ENCODE results near the gene NPRL2. TPM values are rescaled to one million over a fixed set of nuclear protein-coding genes. Genes with fewer than 3 reads are reported as not detected.
A peak's percentile ranks its signal among the peaks of the same experiment; 100 is the strongest.

Gene NPRL2
- total RNA-seq, 1 donor from 2014 or later: 18.0 TPM

DNA sequence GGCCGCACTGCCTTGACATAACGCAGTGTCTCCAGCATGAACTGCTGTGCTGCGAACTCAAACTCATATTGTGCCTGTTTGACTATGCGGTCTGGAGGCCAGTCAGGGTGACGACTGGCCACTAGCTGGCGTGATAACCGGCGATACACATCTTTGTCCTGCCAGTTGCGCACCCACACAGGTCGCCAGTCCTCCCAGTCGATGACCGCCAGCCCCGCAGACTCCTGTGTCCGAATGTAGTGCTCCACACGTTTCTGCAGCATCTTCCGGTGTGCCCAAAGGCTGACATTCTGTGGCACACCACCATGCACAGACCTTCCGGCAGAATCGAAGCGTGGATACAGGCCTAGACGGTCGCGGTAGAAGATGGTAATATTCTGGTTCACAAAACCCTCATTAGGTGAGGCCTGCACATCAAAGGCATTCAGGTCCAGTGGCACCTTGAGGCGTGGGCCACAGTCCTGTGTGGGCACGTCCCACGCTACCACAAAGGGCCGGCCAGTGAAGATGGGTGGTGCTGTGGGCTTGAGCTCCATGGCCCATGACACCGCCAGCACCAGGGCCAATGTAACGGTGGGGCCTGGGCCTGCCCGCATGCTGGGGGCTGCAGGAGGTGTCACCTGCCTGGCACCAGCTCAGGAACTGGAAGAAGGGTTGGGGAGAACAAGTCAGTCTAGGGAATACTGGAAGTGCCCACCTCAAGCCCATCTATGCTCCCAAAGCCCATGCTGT lies 30.5 kb downstream of the NPRL2 start:
- Histone ChIP-seq H3K4me3 (ENCODE audit: low read depth, low read length) (peak overlapping the region; percentile 81), H3K36me3 (ENCODE audit: control insufficient read depth, insufficient read depth, low read length) (peaks cover 3% of the 10 kb centered on the region), H3K27me3 (ENCODE audit: control insufficient read depth, insufficient read depth, low read length) (no peaks in the 10 kb centered on the region)
- TF ChIP-seq, protein P1, sequence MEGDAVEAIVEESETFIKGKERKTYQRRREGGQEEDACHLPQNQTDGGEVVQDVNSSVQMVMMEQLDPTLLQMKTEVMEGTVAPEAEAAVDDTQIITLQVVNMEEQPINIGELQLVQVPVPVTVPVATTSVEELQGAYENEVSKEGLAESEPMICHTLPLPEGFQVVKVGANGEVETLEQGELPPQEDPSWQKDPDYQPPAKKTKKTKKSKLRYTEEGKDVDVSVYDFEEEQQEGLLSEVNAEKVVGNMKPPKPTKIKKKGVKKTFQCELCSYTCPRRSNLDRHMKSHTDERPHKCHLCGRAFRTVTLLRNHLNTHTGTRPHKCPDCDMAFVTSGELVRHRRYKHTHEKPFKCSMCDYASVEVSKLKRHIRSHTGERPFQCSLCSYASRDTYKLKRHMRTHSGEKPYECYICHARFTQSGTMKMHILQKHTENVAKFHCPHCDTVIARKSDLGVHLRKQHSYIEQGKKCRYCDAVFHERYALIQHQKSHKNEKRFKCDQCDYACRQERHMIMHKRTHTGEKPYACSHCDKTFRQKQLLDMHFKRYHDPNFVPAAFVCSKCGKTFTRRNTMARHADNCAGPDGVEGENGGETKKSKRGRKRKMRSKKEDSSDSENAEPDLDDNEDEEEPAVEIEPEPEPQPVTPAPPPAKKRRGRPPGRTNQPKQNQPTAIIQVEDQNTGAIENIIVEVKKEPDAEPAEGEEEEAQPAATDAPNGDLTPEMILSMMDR (IDR thresholded peaks at IDR 0.05; ENCODE audit: insufficient read depth, low read length, poor library complexity, severe bottlenecking): no peak
- DNase-seq (ENCODE audit: low read depth): no peak

DNA sequence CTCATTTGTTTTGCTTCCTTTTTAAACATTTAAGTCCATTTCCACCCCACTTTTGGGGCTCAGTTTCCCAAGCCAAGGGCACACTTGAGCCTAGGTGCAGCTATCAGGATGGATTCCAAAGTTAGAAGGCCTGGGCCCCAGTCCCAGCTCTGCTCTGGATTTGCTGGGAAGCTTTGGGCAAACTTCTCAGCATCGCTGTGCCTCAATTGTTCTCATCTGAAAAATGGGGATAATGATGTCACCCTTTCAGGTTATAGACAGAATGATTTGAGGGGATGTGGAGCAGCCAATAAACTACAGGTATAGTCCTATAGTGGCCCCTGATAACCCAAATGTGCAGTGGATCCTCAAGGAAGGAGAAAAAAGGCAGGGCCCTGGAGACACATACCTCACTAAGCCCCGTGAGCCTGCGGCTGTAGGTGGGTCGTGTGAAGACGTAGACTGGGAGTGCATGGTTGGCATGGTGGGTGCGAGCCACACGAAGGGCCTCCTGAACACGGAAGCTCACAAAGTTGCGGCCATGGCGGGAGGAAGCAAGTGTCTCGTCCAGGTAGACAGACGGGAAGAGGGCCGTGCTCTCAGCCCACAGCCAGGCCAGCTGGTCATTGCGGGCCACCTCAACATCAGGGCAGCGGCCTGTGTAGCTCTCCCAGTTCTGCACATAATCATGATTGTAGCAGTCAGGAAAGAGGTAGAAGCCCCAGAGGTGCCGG lies 31.2 kb downstream of the NPRL2 start:
- Histone ChIP-seq H3K4me3 (ENCODE audit: low read depth, low read length) (no peak overlapping the region), H3K27me3 (ENCODE audit: control insufficient read depth, insufficient read depth, low read length) (no peaks in the 10 kb centered on the region), H3K36me3 (ENCODE audit: control insufficient read depth, insufficient read depth, low read length) (peaks cover 3% of the 10 kb centered on the region)
- TF ChIP-seq, protein P1 (IDR thresholded peaks at IDR 0.05; ENCODE audit: insufficient read depth, low read length, poor library complexity, severe bottlenecking): no peak
- DNase-seq (ENCODE audit: low read depth): no peak

DNA sequence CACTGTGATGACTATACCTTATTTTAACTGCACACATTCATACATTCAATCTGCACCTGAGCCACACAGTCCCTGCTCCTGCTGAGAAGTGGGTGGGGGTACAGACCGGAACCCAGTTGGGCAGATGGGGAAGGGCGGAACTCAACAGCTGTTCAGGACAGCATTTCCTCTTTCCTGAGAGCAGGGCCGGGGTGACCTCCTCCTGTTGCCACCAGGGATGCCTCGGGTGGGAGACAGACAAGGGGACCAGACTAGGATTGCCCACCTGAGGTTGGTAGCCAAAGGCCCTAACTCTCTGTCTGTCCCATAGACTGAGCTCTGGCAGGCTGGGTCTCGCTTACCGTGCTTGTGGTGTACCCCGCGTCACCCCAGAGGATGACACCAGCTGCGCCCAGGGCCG lies 32.0 kb downstream of the NPRL2 start:
- no peaks in the 10 kb centered on the region for H3K27me3 ChIP-seq (ENCODE audit: control insufficient read depth, insufficient read depth, low read length)
- H3K36me3 ChIP-seq (ENCODE audit: control insufficient read depth, insufficient read depth, low read length): peaks cover 3% of the 10 kb centered on the region
- no peak for DNase-seq (ENCODE audit: low read depth)
- TF ChIP-seq, protein P1 (IDR thresholded peaks at IDR 0.05; ENCODE audit: insufficient read depth, low read length, poor library complexity, severe bottlenecking): no peak
- H3K4me3 ChIP-seq (ENCODE audit: low read depth, low read length): no peak overlapping the region

DNA sequence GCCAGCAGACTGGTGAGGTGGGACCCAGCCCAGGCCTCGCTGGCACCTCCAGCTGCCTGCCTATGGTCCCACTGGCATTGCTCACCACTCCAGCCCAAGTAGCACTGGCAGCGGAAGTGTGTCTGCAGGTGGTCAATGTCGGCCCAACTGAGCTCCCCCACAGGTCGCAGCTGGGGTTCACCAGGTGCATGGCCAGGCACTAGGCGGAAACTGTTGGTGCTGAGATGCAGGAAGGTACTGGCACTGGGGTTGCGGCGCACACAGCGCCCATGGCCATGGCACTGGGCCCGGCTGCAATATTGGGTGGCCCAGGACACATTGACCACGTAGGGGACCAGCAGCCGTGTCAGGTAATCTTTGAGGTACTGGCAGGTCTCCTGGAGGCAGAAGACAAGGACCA lies 32.4 kb downstream of the NPRL2 start:
- no peaks in the 10 kb centered on the region for H3K27me3 ChIP-seq (ENCODE audit: control insufficient read depth, insufficient read depth, low read length)
- no peak for DNase-seq (ENCODE audit: low read depth)
- no peak overlapping the region for H3K4me3 ChIP-seq (ENCODE audit: low read depth, low read length)
- H3K36me3 ChIP-seq (ENCODE audit: control insufficient read depth, insufficient read depth, low read length): peaks cover 3% of the 10 kb centered on the region
- TF ChIP-seq, protein P1 (IDR thresholded peaks at IDR 0.05; ENCODE audit: insufficient read depth, low read length, poor library complexity, severe bottlenecking): no peak

DNA sequence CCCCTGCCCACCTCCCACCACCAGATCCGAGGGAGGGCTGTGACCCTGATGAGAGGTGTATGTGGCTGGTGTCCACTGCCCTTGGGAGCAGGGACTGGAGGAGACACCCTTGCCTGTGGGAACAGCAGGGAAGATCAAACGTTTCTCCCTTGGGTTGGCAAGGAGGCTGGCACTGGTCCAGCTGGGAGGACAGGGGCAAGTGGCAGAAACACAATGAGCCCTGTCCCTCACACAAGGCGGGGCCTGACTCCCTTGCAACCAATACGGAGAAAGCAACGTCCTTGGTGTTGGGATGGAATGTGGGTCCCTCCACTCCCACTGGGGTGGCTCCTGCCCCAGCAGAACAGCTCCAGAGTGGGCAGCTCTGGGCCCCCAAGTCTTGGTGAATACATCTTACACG lies 33.3 kb downstream of the NPRL2 start:
- TF ChIP-seq, protein P1 (IDR thresholded peaks at IDR 0.05; ENCODE audit: insufficient read depth, low read length, poor library complexity, severe bottlenecking): no peak
- Histone ChIP-seq H3K36me3 (ENCODE audit: control insufficient read depth, insufficient read depth, low read length) (peaks cover 3% of the 10 kb centered on the region), H3K27me3 (ENCODE audit: control insufficient read depth, insufficient read depth, low read length) (no peaks in the 10 kb centered on the region), H3K4me3 (ENCODE audit: low read depth, low read length) (no peak overlapping the region)
- no peak for DNase-seq (ENCODE audit: low read depth)
